ENCODE measurements around the gene PPT1. TPM values are rescaled to one million over a fixed set of nuclear protein-coding genes. Genes with fewer than 3 reads are reported as not detected.

Gene PPT1
- total and polyA plus RNA-seq, 2 of the 8 experiments (the other 6 are each of a cell fraction or from before 2014, with no cell fraction given), result 77.1 to 150 TPM

- TF ChIP-seq MAX (IDR thresholded peaks at IDR 0.05) (peak; percentile 56), CREB1 (IDR thresholded peaks at IDR 0.05) (0 out of 2 replicates have a peak, but pooled peaks have one; percentile 30), SIN3A (conservative IDR thresholded peaks at IDR 0.05 in 1 of 2, IDR thresholded peaks at IDR 0.05 in 1 of 2; ENCODE audit: low read depth in 1 of 2, low read length in 2 of 2) (0 out of 4 replicates have a peak, but pooled peaks of 1 of the 2 experiments have one; percentile 38), HDAC2 (IDR thresholded peaks at IDR 0.05; ENCODE audit: borderline replicate concordance in 1 of 2, low read depth in 2 of 2, low read length in 2 of 2) (peak in 1 of 2 experiments; percentile 81; a peak in 1 of 4 replicates), KDM4A (IDR thresholded peaks at IDR 0.05; ENCODE audit: low read depth, low read length, severe bottlenecking) (no peak), TEAD4 (IDR thresholded peaks at IDR 0.05; ENCODE audit: low read depth, low read length) (0 out of 2 replicates have a peak, but pooled peaks have one; percentile 5), CHD2 (IDR thresholded peaks at IDR 0.05; ENCODE audit: low read length) (no peak), ASH2L (IDR thresholded peaks at IDR 0.05; ENCODE audit: low read length) (peak; percentile 33), TAF7 (optimal IDR thresholded peaks at IDR 0.05; ENCODE audit: borderline replicate concordance, low read depth, low read length) (peak; percentile 86), SRF (IDR thresholded peaks at IDR 0.05; ENCODE audit: low read depth, low read length) (peak; percentile 97), TBP (IDR thresholded peaks at IDR 0.05; ENCODE audit: low read depth, low read length) (peak; percentile 82), CBX5 (IDR thresholded peaks at IDR 0.05; ENCODE audit: low read depth, low read length) (no peak), POLR2A (IDR thresholded peaks at IDR 0.05; ENCODE audit: control extremely low read depth in 1 of 2, low read depth in 2 of 2, low read length in 2 of 2) (peak; percentile 84 to 96), CTBP2 (IDR thresholded peaks at IDR 0.05; ENCODE audit: borderline replicate concordance, insufficient read depth, insufficient read length, low read length) (peak; percentile 65), POLR2AphosphoS5 (IDR thresholded peaks at IDR 0.05; ENCODE audit: low read depth, low read length) (peak; percentile 88)
These were observed 57.1 kb downstream of the PPT1 start (continued) for GRCh38 chr1:40039757-40040510.

All from H1 (cell line).